HEK293 (cell line): ENCODE results near the gene SH2D4B.

ENCODE experiments used
- CTCF ChIA-PET: fragments of 350-600 bp; formaldehyde crosslinking; extraction: SDS; loops from one replicate; lab custom pipeline; 2021; ENCODE audit warnings: antibody characterized with exemption; lab: Yijun Ruan, JAX
- POLR2A ChIA-PET: fragments of 300-600 bp; formaldehyde crosslinking; extraction: SDS; loops from one replicate; lab custom pipeline; 2020; ENCODE audit warnings: antibody characterized with exemption, inconsistent platforms; lab: Yijun Ruan, JAX
- H3K27ac ChIP-seq: fragments of 200-500 bp; sonication (Bioruptor generic); 2 replicates; pipeline ENCODE4 v1.5.1; 2014; ENCODE audit warnings: low read depth, low read length, control low read depth, inconsistent platforms; ENCODE audit errors: extremely low read depth
- H3K36me3 ChIP-seq, 2 experiments: fragments of 200-500 bp in 1 of 2; sonication (Bioruptor generic) in 1 of 2; 1 replicate in 1 of 2; 2 replicates in 1 of 2; pipeline ENCODE4 v1.5.1; 2014 to 2017; ENCODE audit warnings: inconsistent platforms in 2 of 2, low read length in 2 of 2; ENCODE audit not compliant: control insufficient read depth in 2 of 2, insufficient read depth in 1 of 2
- H3K4me1 ChIP-seq: fragments of 200-500 bp; sonication (Bioruptor generic); 2 replicates; pipeline ENCODE4 v1.5.1; 2014; ENCODE audit warnings: mild to moderate bottlenecking, low read length, inconsistent platforms; ENCODE audit not compliant: control insufficient read depth, insufficient read depth
- H3K4me3 ChIP-seq: 2 replicates; pipeline ENCODE4 v1.5.1; 2011; ENCODE audit warnings: low read depth, mild to moderate bottlenecking, control low read depth, low read length, moderate library complexity
- H3K9me3 ChIP-seq: fragments of 200-500 bp; sonication (Bioruptor generic); 2 replicates; pipeline ENCODE4 v1.5.1; 2014; ENCODE audit warnings: low read depth, low read length, inconsistent platforms; ENCODE audit not compliant: control insufficient read depth, insufficient read depth
- BCL11B ChIP-seq: fragments of 450-650 bp; formaldehyde crosslinking; IDR thresholded peaks from 2 replicates; pipeline ENCODE4 v1.5.1; 2016; ENCODE audit warnings: low read depth, missing biosample characterization, missing genetic modification characterization
- GLI2 ChIP-seq: fragments of 450-650 bp; formaldehyde crosslinking; IDR thresholded peaks from 2 replicates; pipeline ENCODE4; 2017; ENCODE audit warnings: missing biosample characterization, missing genetic modification characterization, low read depth, borderline replicate concordance
- GLIS2 ChIP-seq: fragments of 450-650 bp; formaldehyde crosslinking; IDR thresholded peaks from 2 replicates; pipeline ENCODE4 v1.5.1; 2016; ENCODE audit warnings: missing biosample characterization, missing genetic modification characterization
- IKZF3 ChIP-seq: fragments of 450-650 bp; IDR thresholded peaks from 2 replicates; pipeline ENCODE4 v1.5.0; 2018; ENCODE audit warnings: missing biosample characterization, mild to moderate bottlenecking, missing genetic modification characterization, moderate library complexity
- REPIN1 ChIP-seq: fragments of 450-650 bp; formaldehyde crosslinking; IDR thresholded peaks from 2 replicates; pipeline ENCODE4 v1.5.1; 2017; ENCODE audit warnings: missing biosample characterization, missing genetic modification characterization, low read depth
- ZNF112 ChIP-seq: fragments of 450-650 bp; formaldehyde crosslinking; IDR thresholded peaks from 2 replicates; pipeline ENCODE4 v1.5.0; 2017; ENCODE audit warnings: missing biosample characterization, missing genetic modification characterization
- ZNF146 ChIP-seq: fragments of 450-650 bp; formaldehyde crosslinking; IDR thresholded peaks from 2 replicates; pipeline ENCODE4 v1.5.1; 2016; ENCODE audit warnings: missing biosample characterization, missing genetic modification characterization
- ZNF2 ChIP-seq: fragments of 450-650 bp; formaldehyde crosslinking; IDR thresholded peaks from 2 replicates; pipeline ENCODE4 v1.5.1; 2016; ENCODE audit warnings: missing biosample characterization, missing genetic modification characterization
- ZNF214 ChIP-seq: fragments of 450-650 bp; formaldehyde crosslinking; IDR thresholded peaks from 2 replicates; pipeline ENCODE4 v1.5.1; 2017; ENCODE audit warnings: missing biosample characterization, mild to moderate bottlenecking, missing genetic modification characterization, borderline replicate concordance
- ZNF302 ChIP-seq: fragments of 450-650 bp; formaldehyde crosslinking; IDR thresholded peaks from 2 replicates; pipeline ENCODE4 v1.5.1; 2016; ENCODE audit warnings: missing biosample characterization, missing genetic modification characterization, low read depth
- ZNF311 ChIP-seq: fragments of 450-650 bp; formaldehyde crosslinking; IDR thresholded peaks from 2 replicates; pipeline ENCODE4 v1.5.1; 2017; ENCODE audit warnings: missing biosample characterization, missing genetic modification characterization, borderline replicate concordance
- ZNF354C ChIP-seq: fragments of 450-650 bp; formaldehyde crosslinking; IDR thresholded peaks from 2 replicates; pipeline ENCODE4 v1.5.1; 2016; ENCODE audit warnings: missing biosample characterization, missing genetic modification characterization, low read depth, borderline replicate concordance
- ZNF416 ChIP-seq: fragments of 450-650 bp; formaldehyde crosslinking; IDR thresholded peaks from 2 replicates; pipeline ENCODE4 v1.5.1; 2016; ENCODE audit warnings: missing biosample characterization, missing genetic modification characterization
- ZNF514 ChIP-seq: fragments of 450-650 bp; formaldehyde crosslinking; IDR thresholded peaks from 2 replicates; pipeline ENCODE4 v1.5.1; 2016; ENCODE audit warnings: missing biosample characterization, missing genetic modification characterization
- ZNF654 ChIP-seq: fragments of 450-650 bp; formaldehyde crosslinking; IDR thresholded peaks from 2 replicates; pipeline ENCODE4 v1.5.1; 2016; ENCODE audit warnings: low read depth, missing biosample characterization, missing genetic modification characterization
- ZNF677 ChIP-seq: fragments of 450-650 bp; IDR thresholded peaks from 2 replicates; pipeline ENCODE4 v1.5.0; 2018; ENCODE audit warnings: missing biosample characterization, mild to moderate bottlenecking, missing genetic modification characterization, moderate library complexity
- ZNF747 ChIP-seq: fragments of 450-650 bp; formaldehyde crosslinking; IDR thresholded peaks from 2 replicates; pipeline ENCODE4 v1.5.1; 2016; ENCODE audit warnings: missing biosample characterization, missing genetic modification characterization
- ZNF776 ChIP-seq: fragments of 450-650 bp; formaldehyde crosslinking; IDR thresholded peaks from 2 replicates; pipeline ENCODE4 v1.5.0; 2017; ENCODE audit warnings: missing biosample characterization, missing genetic modification characterization, borderline replicate concordance
- ZNF785 ChIP-seq: fragments of 450-650 bp; formaldehyde crosslinking; IDR thresholded peaks from 2 replicates; pipeline ENCODE4 v1.5.1; 2016; ENCODE audit warnings: missing biosample characterization, missing genetic modification characterization
- TF ChIP-seq, protein P1 (sequence below): fragments of 450-650 bp; IDR thresholded peaks from 2 replicates; pipeline ENCODE4 v1.5.1; 2018; ENCODE audit warnings: missing biosample characterization, mild to moderate bottlenecking, missing genetic modification characterization
- TF ChIP-seq, protein P2 (sequence below): fragments of 450-650 bp; formaldehyde crosslinking; IDR thresholded peaks from 2 replicates; pipeline ENCODE4; 2016; ENCODE audit warnings: missing biosample characterization, missing genetic modification characterization
- TF ChIP-seq, protein P3 (sequence below): fragments of 450-650 bp; formaldehyde crosslinking; IDR thresholded peaks from 2 replicates; pipeline ENCODE4 v1.5.1; 2017; ENCODE audit warnings: missing biosample characterization, missing genetic modification characterization
- TF ChIP-seq, protein P4 (sequence below): IDR thresholded peaks from 2 replicates; pipeline ENCODE4 v1.6.1; 2011; ENCODE audit warnings: mild to moderate bottlenecking, low read depth, low read length, borderline replicate concordance
- TF ChIP-seq, protein P5 (sequence below): fragments of 450-650 bp; formaldehyde crosslinking; conservative IDR thresholded peaks from 2 replicates; pipeline ENCODE4 v1.5.1; 2016; ENCODE audit warnings: low read depth, missing biosample characterization, missing genetic modification characterization

Gene SH2D4B

DNA sequence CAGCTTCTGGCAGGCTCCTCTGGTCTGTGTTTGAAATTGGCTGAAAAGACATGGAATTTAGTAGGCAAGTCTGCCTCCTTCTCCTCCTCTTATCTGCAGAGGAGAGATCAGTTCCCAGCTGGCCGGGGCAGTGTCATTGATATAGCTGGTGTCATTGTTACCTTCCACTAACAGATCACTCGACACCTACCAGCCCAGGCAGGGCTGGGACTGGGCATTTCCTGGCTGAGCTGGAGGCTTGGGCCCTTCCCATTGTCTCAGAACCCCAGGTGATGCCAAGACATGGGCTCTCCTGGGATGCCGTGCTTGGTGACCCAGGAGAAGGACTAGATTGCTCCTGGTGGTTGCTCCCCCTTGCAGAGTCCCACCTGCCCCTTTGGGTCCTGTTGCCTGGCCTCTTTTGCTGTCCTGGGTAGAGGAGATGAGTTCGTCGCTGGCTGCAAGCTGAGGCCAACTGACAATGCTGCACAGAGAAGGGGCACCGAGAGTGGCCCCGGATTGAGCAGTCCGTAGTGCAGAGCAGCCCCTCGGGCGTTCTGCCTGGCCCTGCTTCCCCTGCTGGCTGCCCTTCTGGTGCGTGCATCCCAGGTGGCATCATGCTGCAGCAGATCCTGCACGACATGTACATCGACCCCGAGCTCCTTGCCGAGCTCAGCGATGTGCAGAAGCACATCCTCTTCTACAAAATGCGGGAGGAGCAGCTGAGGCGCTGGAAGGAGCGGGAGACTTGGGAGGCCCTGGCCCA lies at the start of gene SH2D4B:
Gene SH2D4B (plus strand): TSS at position 167 of the 745 bp plus-strand sequence. CDS start 430 bp downstream, at position 597.
- no peak within 1 kb of the TSS for H3K27ac ChIP-seq
- no peak within 1 kb of the TSS for H3K4me3 ChIP-seq
- ChIA-PET CTCF (interaction anchor here (0.6 kb wide), 1 partner anchor 130 kb away, joined by 3 read pairs; the partner anchor contains the start of gene PRXL2A), POLR2A (no interaction called here)
- H3K36me3 ChIP-seq, result no peaks in the 10 kb centered on the region
- TF ChIP-seq ZNF311 (tag by site-specific recombination) (no peak), ZNF2 (tag by site-specific recombination) (no peak), ZNF214 (tag by site-specific recombination) (no peak), ZNF112 (tag by site-specific recombination) (no peak), ZNF747 (tag by site-specific recombination) (no peak), ZNF654 (tag by site-specific recombination) (no peak), ZNF416 (tag by site-specific recombination) (no peak), GLIS2 (tag by site-specific recombination) (no peak), ZNF785 (tag by site-specific recombination) (no peak), ZNF302 (tag by site-specific recombination) (no peak), REPIN1 (no peak), ZNF677 (tag by site-specific recombination) (no peak), ZNF514 (tag by site-specific recombination) (no peak)
- TF ChIP-seq, protein P1, sequence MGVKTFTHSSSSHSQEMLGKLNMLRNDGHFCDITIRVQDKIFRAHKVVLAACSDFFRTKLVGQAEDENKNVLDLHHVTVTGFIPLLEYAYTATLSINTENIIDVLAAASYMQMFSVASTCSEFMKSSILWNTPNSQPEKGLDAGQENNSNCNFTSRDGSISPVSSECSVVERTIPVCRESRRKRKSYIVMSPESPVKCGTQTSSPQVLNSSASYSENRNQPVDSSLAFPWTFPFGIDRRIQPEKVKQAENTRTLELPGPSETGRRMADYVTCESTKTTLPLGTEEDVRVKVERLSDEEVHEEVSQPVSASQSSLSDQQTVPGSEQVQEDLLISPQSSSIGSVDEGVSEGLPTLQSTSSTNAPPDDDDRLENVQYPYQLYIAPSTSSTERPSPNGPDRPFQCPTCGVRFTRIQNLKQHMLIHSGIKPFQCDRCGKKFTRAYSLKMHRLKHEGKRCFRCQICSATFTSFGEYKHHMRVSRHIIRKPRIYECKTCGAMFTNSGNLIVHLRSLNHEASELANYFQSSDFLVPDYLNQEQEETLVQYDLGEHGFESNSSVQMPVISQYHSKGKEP, result no peak
- TF ChIP-seq, protein P2, sequence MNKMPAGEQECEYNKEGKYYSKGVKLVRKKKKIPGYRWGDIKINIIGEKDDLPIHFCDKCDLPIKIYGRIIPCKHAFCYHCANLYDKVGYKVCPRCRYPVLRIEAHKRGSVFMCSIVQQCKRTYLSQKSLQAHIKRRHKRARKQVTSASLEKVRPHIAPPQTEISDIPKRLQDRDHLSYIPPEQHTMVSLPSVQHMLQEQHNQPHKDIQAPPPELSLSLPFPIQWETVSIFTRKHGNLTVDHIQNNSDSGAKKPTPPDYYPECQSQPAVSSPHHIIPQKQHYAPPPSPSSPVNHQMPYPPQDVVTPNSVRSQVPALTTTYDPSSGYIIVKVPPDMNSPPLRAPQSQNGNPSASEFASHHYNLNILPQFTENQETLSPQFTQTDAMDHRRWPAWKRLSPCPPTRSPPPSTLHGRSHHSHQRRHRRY (tag by site-specific recombination), result no peak
- TF ChIP-seq, protein P3, sequence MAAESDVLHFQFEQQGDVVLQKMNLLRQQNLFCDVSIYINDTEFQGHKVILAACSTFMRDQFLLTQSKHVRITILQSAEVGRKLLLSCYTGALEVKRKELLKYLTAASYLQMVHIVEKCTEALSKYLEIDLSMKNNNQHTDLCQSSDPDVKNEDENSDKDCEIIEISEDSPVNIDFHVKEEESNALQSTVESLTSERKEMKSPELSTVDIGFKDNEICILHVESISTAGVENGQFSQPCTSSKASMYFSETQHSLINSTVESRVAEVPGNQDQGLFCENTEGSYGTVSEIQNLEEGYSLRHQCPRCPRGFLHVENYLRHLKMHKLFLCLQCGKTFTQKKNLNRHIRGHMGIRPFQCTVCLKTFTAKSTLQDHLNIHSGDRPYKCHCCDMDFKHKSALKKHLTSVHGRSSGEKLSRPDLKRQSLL, result no peak
- TF ChIP-seq, protein P4, sequence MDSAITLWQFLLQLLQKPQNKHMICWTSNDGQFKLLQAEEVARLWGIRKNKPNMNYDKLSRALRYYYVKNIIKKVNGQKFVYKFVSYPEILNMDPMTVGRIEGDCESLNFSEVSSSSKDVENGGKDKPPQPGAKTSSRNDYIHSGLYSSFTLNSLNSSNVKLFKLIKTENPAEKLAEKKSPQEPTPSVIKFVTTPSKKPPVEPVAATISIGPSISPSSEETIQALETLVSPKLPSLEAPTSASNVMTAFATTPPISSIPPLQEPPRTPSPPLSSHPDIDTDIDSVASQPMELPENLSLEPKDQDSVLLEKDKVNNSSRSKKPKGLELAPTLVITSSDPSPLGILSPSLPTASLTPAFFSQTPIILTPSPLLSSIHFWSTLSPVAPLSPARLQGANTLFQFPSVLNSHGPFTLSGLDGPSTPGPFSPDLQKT, result no peak
- H3K9me3 ChIP-seq, result no peaks in the 10 kb centered on the region
- H3K4me1 ChIP-seq, result no peaks in the 10 kb centered on the region

DNA sequence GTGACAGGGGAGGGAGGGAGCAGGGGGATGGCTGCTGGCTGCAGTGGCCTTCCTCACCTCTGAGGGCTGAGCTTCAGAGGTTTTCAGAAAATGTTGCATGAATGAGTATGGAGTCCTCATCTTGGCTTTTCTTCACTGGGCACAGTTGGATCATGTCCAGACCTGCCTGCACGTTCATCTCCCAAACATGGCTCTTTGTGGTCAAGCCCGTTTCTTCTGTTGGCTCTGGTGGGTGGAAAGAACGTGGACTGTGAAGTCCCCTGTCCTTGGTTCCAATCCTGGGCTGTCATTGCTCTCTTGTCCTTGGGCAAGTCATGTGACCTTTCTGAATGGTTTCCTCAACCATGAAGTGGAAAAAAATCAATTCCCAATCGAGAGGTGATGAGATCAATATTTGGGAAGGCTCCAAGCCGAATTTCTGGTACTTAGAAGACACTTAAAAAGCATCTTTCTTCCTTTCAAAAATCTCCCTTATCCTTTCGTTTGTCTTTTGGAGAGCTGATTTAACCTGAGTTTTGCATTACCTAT lies 49.1 kb upstream of the SH2D4B start:
- no peaks in the 10 kb centered on the region for H3K4me1 ChIP-seq
- no peaks in the 10 kb centered on the region for H3K9me3 ChIP-seq
- ChIA-PET POLR2A (interaction anchor here (0.6 kb wide), 1 partner anchor 1043 kb away, joined by 4 read pairs; the partner anchor contains the start of gene ZCCHC24), CTCF (interaction anchor here (0.7 kb wide), 1 partner anchor 64 kb away, joined by 3 read pairs; no protein-coding TSS in a partner anchor)
- peaks cover 0 to 30% of the 10 kb centered on the region in 2 experiments; a peak in 1 of 3 replicates for H3K36me3 ChIP-seq
- no peak overlapping the region for H3K27ac ChIP-seq
- no peak overlapping the region for H3K4me3 ChIP-seq
- TF ChIP-seq IKZF3 (tag by site-specific recombination) (no peak), ZNF354C (no peak), ZNF146 (tag by site-specific recombination) (no peak), ZNF776 (no peak), BCL11B (no peak), GLI2 (tag by site-specific recombination) (no peak)
- TF ChIP-seq, protein P3, result no peak
- TF ChIP-seq, protein P5, sequence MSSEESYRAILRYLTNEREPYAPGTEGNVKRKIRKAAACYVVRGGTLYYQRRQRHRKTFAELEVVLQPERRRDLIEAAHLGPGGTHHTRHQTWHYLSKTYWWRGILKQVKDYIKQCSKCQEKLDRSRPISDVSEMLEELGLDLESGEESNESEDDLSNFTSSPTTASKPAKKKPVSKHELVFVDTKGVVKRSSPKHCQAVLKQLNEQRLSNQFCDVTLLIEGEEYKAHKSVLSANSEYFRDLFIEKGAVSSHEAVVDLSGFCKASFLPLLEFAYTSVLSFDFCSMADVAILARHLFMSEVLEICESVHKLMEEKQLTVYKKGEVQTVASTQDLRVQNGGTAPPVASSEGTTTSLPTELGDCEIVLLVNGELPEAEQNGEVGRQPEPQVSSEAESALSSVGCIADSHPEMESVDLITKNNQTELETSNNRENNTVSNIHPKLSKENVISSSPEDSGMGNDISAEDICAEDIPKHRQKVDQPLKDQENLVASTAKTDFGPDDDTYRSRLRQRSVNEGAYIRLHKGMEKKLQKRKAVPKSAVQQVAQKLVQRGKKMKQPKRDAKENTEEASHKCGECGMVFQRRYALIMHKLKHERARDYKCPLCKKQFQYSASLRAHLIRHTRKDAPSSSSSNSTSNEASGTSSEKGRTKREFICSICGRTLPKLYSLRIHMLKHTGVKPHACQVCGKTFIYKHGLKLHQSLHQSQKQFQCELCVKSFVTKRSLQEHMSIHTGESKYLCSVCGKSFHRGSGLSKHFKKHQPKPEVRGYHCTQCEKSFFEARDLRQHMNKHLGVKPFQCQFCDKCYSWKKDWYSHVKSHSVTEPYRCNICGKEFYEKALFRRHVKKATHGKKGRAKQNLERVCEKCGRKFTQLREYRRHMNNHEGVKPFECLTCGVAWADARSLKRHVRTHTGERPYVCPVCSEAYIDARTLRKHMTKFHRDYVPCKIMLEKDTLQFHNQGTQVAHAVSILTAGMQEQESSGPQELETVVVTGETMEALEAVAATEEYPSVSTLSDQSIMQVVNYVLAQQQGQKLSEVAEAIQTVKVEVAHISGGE (tag by site-specific recombination), result no peak
